Stimulated activated naive CD8-positive, alpha-beta T cell treated with anti-CD3 and anti-CD28 coated beads, Interleukin-15, Interleukin-2, amounts not matched to agents 100 ng/mL and 50 ng/mL, for 24 hours (primary cell): ENCODE measurements around the gene MIDN.
A peak's percentile ranks its signal among the peaks of the same experiment; 100 is the strongest.
"Not testable (repeated sequence)": the region's sequence is repeated elsewhere in the genome, so short reads cannot be mapped to it uniquely, and the experiment has no call there.

Experiments
- H3K27ac Mint-ChIP-seq: one replicate; pipeline ENCODE4 v1.8.0; 2021; ENCODE audit warnings: mild to moderate bottlenecking, mixed read lengths
- H3K27me3 Mint-ChIP-seq: one replicate; pipeline ENCODE4 v1.8.0; 2021; ENCODE audit warnings: mixed read lengths
- H3K36me3 Mint-ChIP-seq: one replicate; pipeline ENCODE4 v1.8.0; 2021; ENCODE audit warnings: low read depth, mixed read lengths
- H3K4me1 Mint-ChIP-seq: one replicate; pipeline ENCODE4 v1.8.0; 2021; ENCODE audit warnings: low read depth, mixed read lengths
- H3K4me3 Mint-ChIP-seq: one replicate; pipeline ENCODE4 v1.8.0; 2021; ENCODE audit warnings: mild to moderate bottlenecking, mixed read lengths
- H3K9me3 Mint-ChIP-seq: one replicate; pipeline ENCODE4 v1.8.0; 2021; ENCODE audit warnings: mixed read lengths

Gene MIDN

GRCh38 chr19:1245494-1246264 is 2.7 kb upstream of the MIDN start:
- no peaks in the 10 kb centered on the region for H3K27me3 Mint-ChIP-seq
- H3K4me1 Mint-ChIP-seq = peaks cover 31% of the 10 kb centered on the region
- no peaks in the 10 kb centered on the region for H3K9me3 Mint-ChIP-seq
- H3K4me3 Mint-ChIP-seq = no peak overlapping the region
- H3K36me3 Mint-ChIP-seq = no peaks in the 10 kb centered on the region
- H3K27ac Mint-ChIP-seq = no peak overlapping the region

GRCh38 chr19:1246265-1247087 is 1.9 kb upstream of the MIDN start:
- not testable (repeated sequence) for H3K27ac Mint-ChIP-seq, H3K4me3 Mint-ChIP-seq, H3K36me3 Mint-ChIP-seq, H3K27me3 Mint-ChIP-seq, H3K9me3 Mint-ChIP-seq
- H3K4me1 Mint-ChIP-seq = peaks cover 23% of the 10 kb centered on the region

GRCh38 chr19:1247748-1248138 is 640 bp upstream of the MIDN start:
- H3K27ac Mint-ChIP-seq = no peak overlapping the region

GRCh38 chr19:1248786-1249297 is 459 bp downstream of the MIDN start:
- Mint-ChIP-seq H3K4me3 (peak overlapping the region; percentile 79), H3K36me3 (peaks cover 17% of the 10 kb centered on the region), H3K9me3 (no peaks in the 10 kb centered on the region), H3K27me3 (no peaks in the 10 kb centered on the region), H3K4me1 (peaks cover 11% of the 10 kb centered on the region), H3K27ac (peak overlapping the region; percentile 77)

More at GRCh38 chr19:1247748-1248138, 640 bp upstream of the MIDN start:
- H3K36me3 Mint-ChIP-seq = peaks cover 13% of the 10 kb centered on the region
- H3K9me3 Mint-ChIP-seq = no peaks in the 10 kb centered on the region
- H3K27me3 Mint-ChIP-seq = no peaks in the 10 kb centered on the region
- H3K4me1 Mint-ChIP-seq = peaks cover 16% of the 10 kb centered on the region
- peak overlapping the region; percentile 23 for H3K4me3 Mint-ChIP-seq

GRCh38 chr19:1249298-1249989 is 1.1 kb downstream of the MIDN start:
- peak overlapping the region; percentile 79 for H3K4me3 Mint-ChIP-seq
- H3K9me3 Mint-ChIP-seq = no peaks in the 10 kb centered on the region
- no peaks in the 10 kb centered on the region for H3K27me3 Mint-ChIP-seq
- peaks cover 11% of the 10 kb centered on the region for H3K4me1 Mint-ChIP-seq
- peak overlapping the region; percentile 71 for H3K27ac Mint-ChIP-seq
- H3K36me3 Mint-ChIP-seq = peaks cover 18% of the 10 kb centered on the region

- Mint-ChIP-seq H3K9me3 (no peaks in the 10 kb centered on the region), H3K36me3 (peaks cover 23% of the 10 kb centered on the region), H3K4me1 (peaks cover 13% of the 10 kb centered on the region), H3K4me3 (peak overlapping the region; percentile 79), H3K27me3 (no peaks in the 10 kb centered on the region), H3K27ac (peak overlapping the region; percentile 71)
Measured at GRCh38 chr19:1249990-1250436, 1.6 kb downstream of the MIDN start.

- H3K27me3 Mint-ChIP-seq = no peaks in the 10 kb centered on the region
- peak overlapping the region; percentile 94 for H3K4me3 Mint-ChIP-seq
- H3K27ac Mint-ChIP-seq = peak overlapping the region; percentile 95
- H3K9me3 Mint-ChIP-seq = no peaks in the 10 kb centered on the region
- peaks cover 28% of the 10 kb centered on the region for H3K36me3 Mint-ChIP-seq
- H3K4me1 Mint-ChIP-seq = peaks cover 14% of the 10 kb centered on the region
Measured at GRCh38 chr19:1250437-1251260, 2.3 kb downstream of the MIDN start.

GRCh38 chr19:1251330-1252220 is 3.2 kb downstream of the MIDN start:
- Mint-ChIP-seq H3K27ac (peak overlapping the region; percentile 95), H3K27me3 (no peaks in the 10 kb centered on the region), H3K36me3 (peaks cover 31% of the 10 kb centered on the region), H3K4me1 (peaks cover 17% of the 10 kb centered on the region), H3K4me3 (peak overlapping the region; percentile 94), H3K9me3 (no peaks in the 10 kb centered on the region)

GRCh38 chr19:1252221-1252820 is 3.9 kb downstream of the MIDN start:
- Mint-ChIP-seq H3K4me3 (peak overlapping the region; percentile 94), H3K27me3 (no peaks in the 10 kb centered on the region), H3K9me3 (no peaks in the 10 kb centered on the region), H3K27ac (peak overlapping the region; percentile 86), H3K4me1 (peaks cover 21% of the 10 kb centered on the region), H3K36me3 (peaks cover 32% of the 10 kb centered on the region)

GRCh38 chr19:1252821-1253513 is 4.6 kb downstream of the MIDN start:
- H3K4me3 Mint-ChIP-seq = peak overlapping the region; percentile 73
- H3K9me3 Mint-ChIP-seq = no peaks in the 10 kb centered on the region
- H3K27ac Mint-ChIP-seq = peak overlapping the region; percentile 87
- H3K27me3 Mint-ChIP-seq = no peaks in the 10 kb centered on the region
- H3K36me3 Mint-ChIP-seq = peaks cover 39% of the 10 kb centered on the region
- peaks cover 28% of the 10 kb centered on the region for H3K4me1 Mint-ChIP-seq

GRCh38 chr19:1253514-1254080 is 5.2 kb downstream of the MIDN start:
- H3K27me3 Mint-ChIP-seq = no peaks in the 10 kb centered on the region
- peak overlapping the region; percentile 87 for H3K27ac Mint-ChIP-seq
- no peaks in the 10 kb centered on the region for H3K9me3 Mint-ChIP-seq
- H3K4me3 Mint-ChIP-seq = peak overlapping the region; percentile 73
- H3K36me3 Mint-ChIP-seq = peaks cover 39% of the 10 kb centered on the region
- H3K4me1 Mint-ChIP-seq = peaks cover 34% of the 10 kb centered on the region

- no peak overlapping the region for H3K27ac Mint-ChIP-seq
- H3K36me3 Mint-ChIP-seq = peaks cover 39% of the 10 kb centered on the region
- H3K4me3 Mint-ChIP-seq = peak overlapping the region; percentile 20
- H3K9me3 Mint-ChIP-seq = no peaks in the 10 kb centered on the region
- no peaks in the 10 kb centered on the region for H3K27me3 Mint-ChIP-seq
- H3K4me1 Mint-ChIP-seq = peaks cover 39% of the 10 kb centered on the region
Measured at GRCh38 chr19:1254081-1254527, 5.7 kb downstream of the MIDN start.
